Lung (tissue), 12 donors: Measurements from ENCODE around the gene NINL. TPM values are rescaled to one million over a fixed set of nuclear protein-coding genes. Genes with fewer than 3 reads are reported as not detected.
A peak's percentile ranks its signal among the peaks of the same experiment; 100 is the strongest.

ENCODE experiments used
- ATAC-seq: fragments of 200-7000 bp; cut with Tn5 transposase; one replicate; pipeline ENCODE4 v1.9.1; 2020; ENCODE audit warnings: moderate number of reproducible peaks; ENCODE audit not compliant: insufficient read depth, low FRiP score
- DNase-seq, 3 donors: peaks; one replicate each; pipeline ENCODE4 v3.0.0-alpha.2; 2013 to 2017
- H3K27ac ChIP-seq, 2 donors: one replicate each; pipeline ENCODE4 v1.5.1; 2013; ENCODE audit warnings: mild to moderate bottlenecking in 2 of 2, moderate library complexity in 2 of 2, control low read depth in 1 of 2, inconsistent platforms in 1 of 2, low read depth in 1 of 2, low read length in 1 of 2
- H3K27me3 ChIP-seq, 3 donors: one replicate each; pipeline ENCODE4 v1.5.1; 2013; ENCODE audit warnings: low read length in 2 of 3; ENCODE audit not compliant: control insufficient read depth in 3 of 3, insufficient read depth in 3 of 3
- H3K36me3 ChIP-seq, 4 donors: one replicate each; pipeline ENCODE4 v1.5.1; 2013; ENCODE audit warnings: low read length in 4 of 4, mild to moderate bottlenecking in 1 of 4, moderate library complexity in 1 of 4; ENCODE audit not compliant: control insufficient read depth in 4 of 4, insufficient read depth in 4 of 4
- H3K4me1 ChIP-seq, 5 donors: one replicate each; pipeline ENCODE4 v1.5.1; 2013; ENCODE audit warnings: low read length in 5 of 5, mild to moderate bottlenecking in 2 of 5, moderate library complexity in 1 of 5; ENCODE audit not compliant: control insufficient read depth in 5 of 5, insufficient read depth in 5 of 5
- H3K4me3 ChIP-seq: one replicate; pipeline ENCODE4 v1.5.1; 2013; ENCODE audit warnings: mild to moderate bottlenecking, control low read depth, moderate library complexity
- H3K9ac ChIP-seq, 2 donors: one replicate each; pipeline ENCODE4 v1.5.1; 2013; ENCODE audit warnings: low read length in 2 of 2, control low read depth in 1 of 2; ENCODE audit not compliant: insufficient read depth in 1 of 2
- H3K9me3 ChIP-seq, 4 donors: one replicate each; pipeline ENCODE4 v1.5.1; 2013; ENCODE audit warnings: low read length in 3 of 4, mild to moderate bottlenecking in 1 of 4, moderate library complexity in 1 of 4; ENCODE audit not compliant: control insufficient read depth in 4 of 4, insufficient read depth in 3 of 4
- CTCF ChIP-seq: IDR thresholded peaks from 2 replicates; pipeline ENCODE4 v1.5.1; 2012; ENCODE audit warnings: mild to moderate bottlenecking; ENCODE audit errors: control extremely low read depth, extremely low read depth
- WGBS, 2 donors: extraction: QIAGEN DNeasy Blood & Tissue Kit; methylation state at CpG; one replicate each; pipeline ENCODE4 v1.1.7; 2013; 5-methylcytosine and 5-hydroxymethylcytosine counted together
- polyA plus RNA-seq, 2 donors: library from polyadenylated mRNA; stranded (reverse); fragments of 200-250 nt; gene quantifications; one replicate each; pipeline ENCODE4 v1.2.1, GENCODE V29; 2013
- total RNA-seq, 2 donors: library from RNA; depleted of rRNA in 1 of 2; stranded (reverse); fragments of >200 nt in 1 of 2; gene quantifications; one replicate each; pipeline ENCODE4 v1.2.1, GENCODE V29; 2014 to 2021
- donor health status: control.
- donor health status: control.
- donor health status: Bipolar disorder and iron deficiency.
- donor health status: healthy.
- donor health status: DM: yes; HTN: yes; CAD: no.

NINL gene
- total and polyA plus RNA-seq, 4 donors, result 4.5 to 25.9 (median 12.0) TPM

GRCh38 chr20:25465243-25466135, 119.8 kb downstream of the NINL start:
- no peak for TF ChIP-seq CTCF
- no peaks in the 10 kb centered on the region for H3K9me3 ChIP-seq
- DNase-seq (no peak), ATAC-seq (no peak)
- peaks cover 0 to 42% (median 18%) of the 10 kb centered on the region in 4 donors for H3K36me3 ChIP-seq
- 91% methylated on average over 15 of the region's 15 CpGs for WGBS, 2 donors
- H3K9ac ChIP-seq, result no peak overlapping the region
- H3K27ac ChIP-seq, result no peak overlapping the region
- no peaks in the 10 kb centered on the region for H3K27me3 ChIP-seq
- H3K4me1 ChIP-seq, result no peaks in the 10 kb centered on the region
- no peak overlapping the region for H3K4me3 ChIP-seq

- WGBS, 2 donors, result 75 to 81% methylated on average over 13 of the region's 13 CpGs
- ATAC-seq, result no peak
Observed at GRCh38 chr20:25464501-25465242, 120.7 kb downstream of the NINL start.

GRCh38 chr20:25461786-25462545, 123.4 kb downstream of the NINL start:
- no peak overlapping the region for H3K4me3 ChIP-seq
- ATAC-seq, result no peak

More at GRCh38 chr20:25464501-25465242, 120.7 kb downstream of the NINL start:
- Histone ChIP-seq H3K9ac (no peak overlapping the region), H3K36me3 (peaks cover 0 to 37% (median 18%) of the 10 kb centered on the region in 4 donors), H3K27ac (no peak overlapping the region), H3K27me3 (no peaks in the 10 kb centered on the region), H3K4me3 (no peak overlapping the region), H3K9me3 (no peaks in the 10 kb centered on the region), H3K4me1 (no peaks in the 10 kb centered on the region)
- TF ChIP-seq CTCF, result no peak
- DNase-seq, result peak in 1 of 3 donors; percentile 7

More at GRCh38 chr20:25461786-25462545, 123.4 kb downstream of the NINL start:
- no peaks in the 10 kb centered on the region for H3K9me3 ChIP-seq
- no peaks in the 10 kb centered on the region for H3K4me1 ChIP-seq
- TF ChIP-seq CTCF, result no peak
- DNase-seq, result peak in 1 of 3 donors; percentile 13
- H3K27me3 ChIP-seq, result no peaks in the 10 kb centered on the region
- no peak overlapping the region for H3K9ac ChIP-seq
- peaks cover 0 to 36% (median 10%) of the 10 kb centered on the region in 4 donors for H3K36me3 ChIP-seq
- 65 to 73% methylated on average over 18 of the region's 18 CpGs for WGBS, 2 donors
- no peak overlapping the region for H3K27ac ChIP-seq
